PC-9 (cell line): ENCODE data around the gene TTLL9.

Source experiments
- CTCF ChIP-seq: fragments of 200-600 bp; sonication (generic); conservative IDR thresholded peaks from 2 replicates; pipeline ENCODE4 v1.6.1; 2017; ENCODE audit warnings: mixed run types, antibody characterized with exemption, mild to moderate bottlenecking, moderate library complexity
- EZH2 ChIP-seq: fragments of 200-600 bp; sonication (generic); IDR thresholded peaks from 2 replicates; pipeline ENCODE4 v1.8.0; 2017; ENCODE audit warnings: antibody characterized with exemption, low read depth

DNA sequence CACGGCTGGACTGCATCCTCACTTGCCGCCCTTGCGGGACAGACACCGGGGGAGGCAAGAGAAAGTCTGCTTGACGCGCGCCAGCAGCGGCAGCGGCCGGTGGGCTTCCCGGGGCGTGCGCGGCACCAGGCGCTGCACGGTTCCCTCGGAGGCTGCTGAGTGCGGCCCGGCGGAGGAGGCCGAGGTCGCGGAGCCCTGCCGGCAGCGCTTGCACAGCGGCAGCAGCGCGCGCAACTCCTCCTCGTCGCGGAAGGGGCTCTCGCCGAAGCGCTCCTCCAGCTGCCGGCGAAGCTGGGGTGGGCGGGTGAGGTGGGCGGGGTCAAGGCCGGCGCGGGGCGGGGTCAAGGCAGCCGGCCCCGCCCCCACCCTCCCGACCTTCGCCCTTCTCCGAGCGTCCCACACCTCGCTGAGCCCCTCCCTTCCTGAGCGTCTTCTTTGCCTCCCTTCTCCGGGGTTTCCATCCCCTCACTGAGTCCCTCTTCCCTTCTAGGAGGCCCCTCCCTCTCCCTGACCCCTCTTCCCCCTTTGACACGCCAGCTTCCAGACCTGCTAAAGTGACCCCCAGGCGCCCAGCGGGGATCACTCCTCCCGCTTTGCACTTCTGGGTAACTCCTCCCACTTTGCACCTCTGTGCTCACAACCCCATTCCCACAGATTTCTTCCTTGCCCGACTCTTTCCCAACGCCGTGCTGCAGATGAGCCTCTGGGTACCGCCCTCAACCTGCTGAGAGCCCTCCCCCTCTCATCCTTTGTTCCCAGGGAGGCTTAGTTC, 8.9 kb upstream of the TTLL9 start:
- TF ChIP-seq CTCF (no peak), EZH2 (no peak)
